A673 (cell line): ENCODE results near the gene CTSH. TPM values are rescaled to one million over a fixed set of nuclear protein-coding genes. Genes with fewer than 3 reads are reported as not detected.
A peak's percentile ranks its signal among the peaks of the same experiment; 100 is the strongest.

Experiments used
- BruUV-seq: library from RNA; stranded (reverse); fragments of 400-500 nt; replicated peaks from 2 replicates; lab custom pipeline; 2021; lab: Mats Ljungman, UMichigan
- CTCF ChIA-PET: fragments of 300-600 bp; sonication (Branson Sonifier 250); formaldehyde crosslinking; loops from one replicate; lab custom pipeline; 2022; ENCODE audit warnings: antibody characterized with exemption; lab: Charles Lee
- POLR2A ChIA-PET: fragments of 300-600 bp; sonication (Branson Sonifier 250); formaldehyde crosslinking; loops from one replicate; lab custom pipeline; 2022; ENCODE audit warnings: antibody characterized with exemption; ENCODE audit not compliant: low non-redundant PET; lab: Charles Lee
- DNase-seq: peaks from one replicate; pipeline ENCODE4 v3.0.0-alpha.2; 2015; ENCODE audit warnings: low spot score
- H3K27ac ChIP-seq: fragments of 200-600 bp; sonication (generic); 2 replicates; pipeline ENCODE4 v1.5.1; 2016; ENCODE audit warnings: mixed run types, low read depth, mild to moderate bottlenecking, mixed read lengths, antibody characterized with exemption, low read length; ENCODE audit not compliant: poor library complexity, severe bottlenecking
- H3K27me3 ChIP-seq: fragments of 200-600 bp; sonication (generic); replicated peaks from 2 replicates; pipeline ENCODE4 v1.6.1; 2017; ENCODE audit warnings: mixed run types, low read depth, mild to moderate bottlenecking, mixed read lengths, antibody characterized with exemption, low read length; ENCODE audit not compliant: insufficient read depth, poor library complexity
- H3K36me3 ChIP-seq: fragments of 200-600 bp; sonication (generic); 2 replicates; pipeline ENCODE4 v1.6.1; 2016; ENCODE audit warnings: mixed run types, mild to moderate bottlenecking, mixed read lengths, antibody characterized with exemption, low read length; ENCODE audit not compliant: insufficient read depth, poor library complexity, severe bottlenecking
- H3K4me1 ChIP-seq: fragments of 200-600 bp; sonication (generic); 2 replicates; pipeline ENCODE4 v1.6.1; 2017; ENCODE audit warnings: mixed run types, mild to moderate bottlenecking, mixed read lengths, antibody characterized with exemption, low read length; ENCODE audit not compliant: insufficient read depth, poor library complexity, severe bottlenecking
- H3K4me3 ChIP-seq: fragments of 200-600 bp; sonication (generic); 2 replicates; pipeline ENCODE4 v1.5.1; 2016; ENCODE audit warnings: low read depth, mixed run types, mild to moderate bottlenecking, mixed read lengths, low read length; ENCODE audit not compliant: poor library complexity, severe bottlenecking
- H3K9me3 ChIP-seq: fragments of 200-600 bp; sonication (generic); 2 replicates; pipeline ENCODE4 v1.6.1; 2016; ENCODE audit warnings: mixed run types, low read depth, mild to moderate bottlenecking, mixed read lengths, antibody characterized with exemption, low read length; ENCODE audit not compliant: poor library complexity, severe bottlenecking
- CTCF ChIP-seq: fragments of 300-800, 200-600 bp; sonication (generic); conservative IDR thresholded peaks from 2 replicates; pipeline ENCODE4 v1.5.1; 2017; ENCODE audit warnings: low read depth, mild to moderate bottlenecking, antibody characterized with exemption, low read length, moderate library complexity, mixed read lengths
- EZH2 ChIP-seq: fragments of 200-600 bp; sonication (generic); IDR thresholded peaks from 2 replicates; pipeline ENCODE4 v1.6.1; 2017; ENCODE audit warnings: borderline replicate concordance, low read depth, mild to moderate bottlenecking, mixed read lengths, antibody characterized with exemption, low read length; ENCODE audit not compliant: poor library complexity, severe bottlenecking
- intact Hi-C: fragments of 100-400 bp; cut with micrococcal nuclease; formaldehyde crosslinking; loops from one replicate; pipeline ENCODE4 v1.10.0; 2022; ENCODE audit not compliant: unreplicated experiment
- total RNA-seq: library from RNA; stranded (reverse); gene quantifications from 2 replicates; pipeline ENCODE4 v1.2.3, GENCODE V29; 2021

The CTSH gene
- total RNA-seq, 1 experiment from 2014 or later: 2.2 TPM

GRCh38 chr15:78875107-78875914 is 69.5 kb downstream of the CTSH start:
- Histone ChIP-seq H3K36me3 (peaks cover under 1% of the 10 kb centered on the region), H3K9me3 (no peaks in the 10 kb centered on the region), H3K27me3 (no peaks in the 10 kb centered on the region), H3K27ac (no peak overlapping the region), H3K4me1 (peaks cover 47% of the 10 kb centered on the region), H3K4me3 (peak overlapping the region; percentile 78)
- intact Hi-C loops: no loop called here
- BruUV-seq: no TSS peak
- ChIA-PET CTCF (no interaction called here), POLR2A (no interaction called here)
- DNase-seq: no peak
- TF ChIP-seq CTCF: no peak
- no peak for TF ChIP-seq EZH2

GRCh38 chr15:78873793-78874765 is 70.8 kb downstream of the CTSH start:
- no peaks in the 10 kb centered on the region for H3K36me3 ChIP-seq
- TF ChIP-seq EZH2: no peak
- POLR2A ChIA-PET: interaction anchor here (0.7 kb wide), 2 partner anchors 31 to 831 kb away, joined by 3 to 4 read pairs; no protein-coding TSS in a partner anchor
- H3K27ac ChIP-seq: peak overlapping the region; percentile 100
- peak overlapping the region; percentile 78 for H3K4me3 ChIP-seq
- peaks cover 38% of the 10 kb centered on the region for H3K4me1 ChIP-seq
- CTCF ChIA-PET: interaction anchor here (1.1 kb wide), 1 partner anchor 14 kb away, joined by 4 read pairs; no protein-coding TSS in a partner anchor
- peak; percentile 14 for DNase-seq
- H3K27me3 ChIP-seq: no peaks in the 10 kb centered on the region
- BruUV-seq: TSS peak; percentile 46
- no peaks in the 10 kb centered on the region for H3K9me3 ChIP-seq
- intact Hi-C loops: loop anchor here (5.0 kb wide), 1 partner anchor 1188 kb away; no protein-coding TSS in a partner anchor

GRCh38 chr15:78872972-78873792 is 71.7 kb downstream of the CTSH start:
- Histone ChIP-seq H3K9me3 (no peaks in the 10 kb centered on the region), H3K27me3 (no peaks in the 10 kb centered on the region), H3K4me1 (peaks cover 30% of the 10 kb centered on the region), H3K36me3 (no peaks in the 10 kb centered on the region), H3K4me3 (peak overlapping the region; percentile 78), H3K27ac (peak overlapping the region; percentile 100)
- ChIA-PET CTCF (interaction anchor here (1.1 kb wide), 1 partner anchor 13 kb away, joined by 4 read pairs; no protein-coding TSS in a partner anchor), POLR2A (interaction anchor here (0.7 kb wide), 5 partner anchors 16 to 1668 kb away, joined by 3 to 21 read pairs (median 4); no protein-coding TSS in a partner anchor)
- intact Hi-C loops: loop anchor here (5.0 kb wide), 1 partner anchor 1189 kb away; no protein-coding TSS in a partner anchor
- TF ChIP-seq EZH2 (no peak), CTCF (peak; percentile 67)
- DNase-seq: peak; percentile 97
- no TSS peak for BruUV-seq
